ENCODE results near the gene METTL22.
A peak's percentile ranks its signal among the peaks of the same experiment; 100 is the strongest.
"Not testable (repeated sequence)": the region's sequence is repeated elsewhere in the genome, so short reads cannot be mapped to it uniquely, and the experiment has no call there.

METTL22 gene

DNA sequence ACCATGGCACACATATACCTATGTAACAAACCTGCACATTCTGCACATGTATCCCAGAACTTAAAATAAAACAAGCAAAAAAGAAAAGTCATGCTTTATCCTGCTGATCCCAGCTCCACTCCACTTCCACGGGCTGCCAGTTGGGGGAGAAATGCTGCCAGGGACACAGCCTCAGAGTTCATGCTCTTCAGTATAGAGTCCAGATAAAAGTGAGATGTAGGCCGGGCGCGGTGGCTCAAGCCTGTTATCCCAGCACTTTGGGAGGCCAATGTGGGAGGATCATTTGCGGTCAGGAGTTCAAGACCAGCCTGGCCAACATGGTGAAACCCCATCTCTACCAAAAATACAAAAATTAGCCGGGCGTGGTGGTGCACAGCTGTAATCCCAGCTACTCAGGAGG lies 30.5 kb downstream of the METTL22 start:
- not testable (repeated sequence) for H4K91ac ChIP-seq (ENCODE audit: low read depth, low read length, poor library complexity); H3K18ac ChIP-seq (ENCODE audit: low read length); H2AK5ac ChIP-seq (ENCODE audit: low read depth, low read length); H3K27ac ChIP-seq (replicated peaks; ENCODE audit: low read length); H2BK15ac ChIP-seq (ENCODE audit: low read length); H2AFZ ChIP-seq (ENCODE audit: low read length); DNase-seq (ENCODE audit: low spot score); H2BK12ac ChIP-seq (ENCODE audit: low read length); H3K27me3 ChIP-seq (ENCODE audit: control insufficient read depth in 3 of 3, insufficient read depth in 3 of 3, low read depth in 1 of 3, low read length in 3 of 3); H3K4me2 ChIP-seq (ENCODE audit: insufficient read depth, low read length, poor library complexity, severe bottlenecking); H2BK120ac ChIP-seq (ENCODE audit: low read depth, low read length); H3K23ac ChIP-seq (ENCODE audit: low read depth, low read length, poor library complexity); H3K4me1 ChIP-seq (ENCODE audit: control insufficient read depth in 2 of 2, insufficient read depth in 1 of 2, low read depth in 1 of 2, low read length in 2 of 2); H3K9ac ChIP-seq (ENCODE audit: low read depth, low read length, poor library complexity); H2BK5ac ChIP-seq (ENCODE audit: low read length); H4K8ac ChIP-seq (ENCODE audit: low read depth, low read length); H3K14ac ChIP-seq (ENCODE audit: low read length); H3K9me3 ChIP-seq (replicated peaks in 1 of 2; ENCODE audit: control insufficient read depth in 2 of 2, insufficient read depth in 1 of 2, low read depth in 1 of 2, low read length in 2 of 2); H3K4ac ChIP-seq (ENCODE audit: low read length); H3K4me3 ChIP-seq (ENCODE audit: low read length in 2 of 2); H3K79me1 ChIP-seq (ENCODE audit: low read depth, low read length)
- WGBS, 2 donors (ENCODE audit: extremely low coverage in 2 of 2, insufficient read length in 2 of 2, insufficient replicate concordance in 1 of 2), result no CpG with 5 or more reads among the region's 7 CpGs
- H3K36me3 ChIP-seq (replicated peaks in 1 of 2; ENCODE audit: control insufficient read depth in 2 of 2, insufficient read depth in 2 of 2, low read length in 2 of 2), result peaks cover 9 to 19% of the 10 kb centered on the region in 2 donors

GRCh38 chr16:8655184-8655717 lies 33.8 kb downstream of the METTL22 start:
- Histone ChIP-seq H2AFZ (ENCODE audit: low read length) (no peak overlapping the region), H3K36me3 (replicated peaks in 1 of 2; ENCODE audit: control insufficient read depth in 2 of 2, insufficient read depth in 2 of 2, low read length in 2 of 2) (no peaks in the 10 kb centered on the region), H3K4me1 (ENCODE audit: control insufficient read depth in 2 of 2, insufficient read depth in 1 of 2, low read depth in 1 of 2, low read length in 2 of 2) (no peaks in the 10 kb centered on the region), H2BK12ac (ENCODE audit: low read length) (no peak overlapping the region), H3K4me3 (ENCODE audit: low read length in 2 of 2) (no peak overlapping the region), H3K18ac (ENCODE audit: low read length) (no peak overlapping the region), H3K27ac (replicated peaks; ENCODE audit: low read length) (no peak overlapping the region), H4K8ac (ENCODE audit: low read depth, low read length) (no peak overlapping the region), H3K9me3 (replicated peaks in 1 of 2; ENCODE audit: control insufficient read depth in 2 of 2, insufficient read depth in 1 of 2, low read depth in 1 of 2, low read length in 2 of 2) (no peaks in the 10 kb centered on the region), H3K14ac (ENCODE audit: low read length) (no peak overlapping the region), H2AK5ac (ENCODE audit: low read depth, low read length) (no peak overlapping the region), H3K79me1 (ENCODE audit: low read depth, low read length) (no peaks in the 10 kb centered on the region), H2BK120ac (ENCODE audit: low read depth, low read length) (no peak overlapping the region), H3K4ac (ENCODE audit: low read length) (no peak overlapping the region), H3K4me2 (ENCODE audit: insufficient read depth, low read length, poor library complexity, severe bottlenecking) (no peak overlapping the region), H2BK5ac (ENCODE audit: low read length) (no peak overlapping the region), H2BK15ac (ENCODE audit: low read length) (no peak overlapping the region), H3K23ac (ENCODE audit: low read depth, low read length, poor library complexity) (no peak overlapping the region), H4K91ac (ENCODE audit: low read depth, low read length, poor library complexity) (no peak overlapping the region), H3K27me3 (ENCODE audit: control insufficient read depth in 3 of 3, insufficient read depth in 3 of 3, low read depth in 1 of 3, low read length in 3 of 3) (no peaks in the 10 kb centered on the region), H3K9ac (ENCODE audit: low read depth, low read length, poor library complexity) (no peak overlapping the region)
- WGBS, 2 donors (ENCODE audit: extremely low coverage in 2 of 2, insufficient read length in 2 of 2, insufficient replicate concordance in 1 of 2), result no CpG with 5 or more reads among the region's 1 CpG
- no peak for DNase-seq (ENCODE audit: low spot score)

GRCh38 chr16:8656376-8656775 lies 34.9 kb downstream of the METTL22 start:
- no peak overlapping the region for H3K18ac ChIP-seq (ENCODE audit: low read length)
- H2BK12ac ChIP-seq (ENCODE audit: low read length), result no peak overlapping the region
- H3K4me2 ChIP-seq (ENCODE audit: insufficient read depth, low read length, poor library complexity, severe bottlenecking), result no peak overlapping the region
- H2BK120ac ChIP-seq (ENCODE audit: low read depth, low read length), result no peak overlapping the region
- no peak overlapping the region for H3K14ac ChIP-seq (ENCODE audit: low read length)
- H3K9ac ChIP-seq (ENCODE audit: low read depth, low read length, poor library complexity), result no peak overlapping the region
- no peak overlapping the region for H4K8ac ChIP-seq (ENCODE audit: low read depth, low read length)
- no peaks in the 10 kb centered on the region for H3K4me1 ChIP-seq (ENCODE audit: control insufficient read depth in 2 of 2, insufficient read depth in 1 of 2, low read depth in 1 of 2, low read length in 2 of 2)
- DNase-seq (ENCODE audit: low spot score), result no peak
- no peak overlapping the region for H2BK5ac ChIP-seq (ENCODE audit: low read length)
- no peaks in the 10 kb centered on the region for H3K79me1 ChIP-seq (ENCODE audit: low read depth, low read length)
- WGBS, 2 donors (ENCODE audit: extremely low coverage in 2 of 2, insufficient read length in 2 of 2, insufficient replicate concordance in 1 of 2), result no CpG with 5 or more reads among the region's 3 CpGs
- H3K27me3 ChIP-seq (ENCODE audit: control insufficient read depth in 3 of 3, insufficient read depth in 3 of 3, low read depth in 1 of 3, low read length in 3 of 3), result no peaks in the 10 kb centered on the region
- no peak overlapping the region for H2BK15ac ChIP-seq (ENCODE audit: low read length)
- H3K4ac ChIP-seq (ENCODE audit: low read length), result no peak overlapping the region
- no peak overlapping the region for H3K4me3 ChIP-seq (ENCODE audit: low read length in 2 of 2)
- no peaks in the 10 kb centered on the region for H3K36me3 ChIP-seq (replicated peaks in 1 of 2; ENCODE audit: control insufficient read depth in 2 of 2, insufficient read depth in 2 of 2, low read length in 2 of 2)
- no peak overlapping the region for H3K23ac ChIP-seq (ENCODE audit: low read depth, low read length, poor library complexity)
- H4K91ac ChIP-seq (ENCODE audit: low read depth, low read length, poor library complexity), result no peak overlapping the region
- no peak overlapping the region for H3K27ac ChIP-seq (replicated peaks; ENCODE audit: low read length)
- H3K9me3 ChIP-seq (replicated peaks in 1 of 2; ENCODE audit: control insufficient read depth in 2 of 2, insufficient read depth in 1 of 2, low read depth in 1 of 2, low read length in 2 of 2), result no peaks in the 10 kb centered on the region
- no peak overlapping the region for H2AK5ac ChIP-seq (ENCODE audit: low read depth, low read length)
- no peak overlapping the region for H2AFZ ChIP-seq (ENCODE audit: low read length)

GRCh38 chr16:8660841-8661301 lies 39.4 kb downstream of the METTL22 start:
- no peak overlapping the region for H3K23ac ChIP-seq (ENCODE audit: low read depth, low read length, poor library complexity)
- no peak overlapping the region for H4K8ac ChIP-seq (ENCODE audit: low read depth, low read length)
- no peak overlapping the region for H3K4me3 ChIP-seq (ENCODE audit: low read length in 2 of 2)
- no peaks in the 10 kb centered on the region for H3K79me1 ChIP-seq (ENCODE audit: low read depth, low read length)
- no peak overlapping the region for H2AK5ac ChIP-seq (ENCODE audit: low read depth, low read length)
- no peak overlapping the region for H2BK12ac ChIP-seq (ENCODE audit: low read length)
- peak overlapping the region; percentile 78 for H2AFZ ChIP-seq (ENCODE audit: low read length)
- peak overlapping the region; percentile 31 for H3K4me2 ChIP-seq (ENCODE audit: insufficient read depth, low read length, poor library complexity, severe bottlenecking)
- no peaks in the 10 kb centered on the region for H3K4me1 ChIP-seq (ENCODE audit: control insufficient read depth in 2 of 2, insufficient read depth in 1 of 2, low read depth in 1 of 2, low read length in 2 of 2)
- H3K18ac ChIP-seq (ENCODE audit: low read length), result peak overlapping the region; percentile 70
- H3K27me3 ChIP-seq (ENCODE audit: control insufficient read depth in 3 of 3, insufficient read depth in 3 of 3, low read depth in 1 of 3, low read length in 3 of 3), result no peaks in the 10 kb centered on the region
- H3K4ac ChIP-seq (ENCODE audit: low read length), result no peak overlapping the region
- H3K9me3 ChIP-seq (replicated peaks in 1 of 2; ENCODE audit: control insufficient read depth in 2 of 2, insufficient read depth in 1 of 2, low read depth in 1 of 2, low read length in 2 of 2), result peaks cover 0 to 1% of the 10 kb centered on the region in 2 donors
- H2BK15ac ChIP-seq (ENCODE audit: low read length), result no peak overlapping the region
- no peak overlapping the region for H3K27ac ChIP-seq (replicated peaks; ENCODE audit: low read length)
- H2BK5ac ChIP-seq (ENCODE audit: low read length), result no peak overlapping the region
- no peak overlapping the region for H4K91ac ChIP-seq (ENCODE audit: low read depth, low read length, poor library complexity)
- no peak overlapping the region for H3K9ac ChIP-seq (ENCODE audit: low read depth, low read length, poor library complexity)
- H3K14ac ChIP-seq (ENCODE audit: low read length), result no peak overlapping the region
- no peak overlapping the region for H2BK120ac ChIP-seq (ENCODE audit: low read depth, low read length)
- H3K36me3 ChIP-seq (replicated peaks in 1 of 2; ENCODE audit: control insufficient read depth in 2 of 2, insufficient read depth in 2 of 2, low read length in 2 of 2), result no peaks in the 10 kb centered on the region
- DNase-seq (ENCODE audit: low spot score), result peak; percentile 64
- no CpG with 5 or more reads among the region's 13 CpGs for WGBS, 2 donors (ENCODE audit: extremely low coverage in 2 of 2, insufficient read length in 2 of 2, insufficient replicate concordance in 1 of 2)

All from neuronal stem cell (in vitro differentiated cells).